GM23338 (cell line): ENCODE results near the gene KISS1R. TPM values are rescaled to one million over a fixed set of nuclear protein-coding genes. Genes with fewer than 3 reads are reported as not detected.

Experiments used
- ATAC-seq: fragments of 200-7000 bp; cut with Tn5 transposase; 3 replicates; pipeline ENCODE4 v1.9.1; 2020
- DNase-seq: peaks from one replicate; pipeline ENCODE4 v3.0.0-alpha.2; 2015; ENCODE audit warnings: low spot score
- H2AFZ ChIP-seq: fragments of 200-600 bp; sonication (generic); 2 replicates; pipeline ENCODE4 v1.8.0; 2016; ENCODE audit warnings: antibody characterized with exemption, mild to moderate bottlenecking, moderate library complexity
- H3F3A ChIP-seq: fragments of 200-600 bp; sonication (generic); replicated peaks from 2 replicates; pipeline ENCODE4 v1.8.0; 2017; ENCODE audit warnings: antibody characterized with exemption, mixed run types, low read depth
- H3K27ac ChIP-seq: fragments of 200-600 bp; sonication (generic); 2 replicates; pipeline ENCODE4 v1.6.1; 2016; ENCODE audit warnings: low read depth
- H3K27me3 ChIP-seq: fragments of 200-600 bp; sonication (generic); 2 replicates; pipeline ENCODE4 v1.8.0; 2016; ENCODE audit warnings: mild to moderate bottlenecking, mixed run types, moderate library complexity; ENCODE audit not compliant: insufficient read depth
- H3K36me3 ChIP-seq: fragments of 200-600 bp; sonication (generic); 2 replicates; pipeline ENCODE4 v1.8.0; 2016; ENCODE audit warnings: mild to moderate bottlenecking; ENCODE audit not compliant: insufficient read depth
- H3K4me1 ChIP-seq: fragments of 200-600 bp; sonication (generic); 2 replicates; pipeline ENCODE4 v1.8.0; 2016; ENCODE audit warnings: mild to moderate bottlenecking, moderate library complexity; ENCODE audit not compliant: insufficient read depth
- H3K4me2 ChIP-seq: fragments of 200-600 bp; sonication (generic); 2 replicates; pipeline ENCODE4 v1.7.1; 2017; ENCODE audit warnings: mixed run types
- H3K4me3 ChIP-seq: fragments of 200-600 bp; sonication (generic); 2 replicates; pipeline ENCODE4 v1.6.1; 2016; ENCODE audit warnings: mixed run types
- H3K79me2 ChIP-seq: fragments of 200-600 bp; sonication (generic); replicated peaks from 2 replicates; pipeline ENCODE4 v1.8.0; 2017; ENCODE audit warnings: mild to moderate bottlenecking; ENCODE audit not compliant: insufficient read depth
- H3K9me2 ChIP-seq: fragments of 200-600 bp; sonication (generic); 2 replicates; pipeline ENCODE4 v1.8.0; 2017; ENCODE audit not compliant: insufficient read depth
- H4K20me1 ChIP-seq: fragments of 200-600 bp; sonication (generic); replicated peaks from 2 replicates; pipeline ENCODE4 v1.8.0; 2017; ENCODE audit warnings: mild to moderate bottlenecking; ENCODE audit not compliant: insufficient read depth
- H3K27ac Mint-ChIP-seq: 2 replicates; pipeline ENCODE4 v1.8.0; 2020; ENCODE audit warnings: inconsistent platforms, mild to moderate bottlenecking, moderate library complexity, mixed read lengths
- H3K27me3 Mint-ChIP-seq: 3 replicates; pipeline ENCODE4 v1.8.0; 2022; ENCODE audit warnings: low read depth, mild to moderate bottlenecking, moderate library complexity, mixed read lengths, inconsistent platforms; ENCODE audit not compliant: insufficient read depth, poor library complexity
- H3K36me3 Mint-ChIP-seq: 3 replicates; pipeline ENCODE4 v1.8.0; 2021; ENCODE audit warnings: low read depth, mild to moderate bottlenecking, inconsistent platforms, moderate library complexity, mixed read lengths
- H3K4me1 Mint-ChIP-seq: 3 replicates; pipeline ENCODE4 v1.8.0; 2020; ENCODE audit warnings: mild to moderate bottlenecking, inconsistent platforms, mixed read lengths
- H3K4me3 Mint-ChIP-seq: 3 replicates; pipeline ENCODE4 v1.8.0; 2021; ENCODE audit warnings: moderate library complexity, mild to moderate bottlenecking, inconsistent platforms, mixed read lengths
- H3K9me3 Mint-ChIP-seq: 3 replicates; pipeline ENCODE4 v1.8.0; 2020; ENCODE audit warnings: moderate library complexity, mild to moderate bottlenecking, inconsistent platforms, mixed read lengths
- CREB1 ChIP-seq: fragments of 250-450 bp; sonication (Bioruptor Pico); IDR thresholded peaks from 2 replicates; pipeline ENCODE4 v1.5.0; 2020; ENCODE audit warnings: low read depth, mild to moderate bottlenecking, moderate library complexity
- CTCF ChIP-seq, 2 experiments: fragments of 200-600 bp in 1 of 2; sonication (generic) in 1 of 2; conservative IDR thresholded peaks; 2 replicates each; pipeline versions ENCODE4 v1.5.1 to v1.6.1; 2016 to 2017; ENCODE audit warnings: antibody characterized with exemption in 2 of 2, low read depth in 2 of 2, mild to moderate bottlenecking in 2 of 2, moderate library complexity in 1 of 2
- ETS1 ChIP-seq: IDR thresholded peaks from 2 replicates; pipeline ENCODE4 v1.6.1; 2016; ENCODE audit warnings: antibody characterized with exemption
- EZH2 ChIP-seq: fragments of 200-600 bp; sonication (generic); IDR thresholded peaks from one replicate; pipeline ENCODE4 v1.8.0; 2017; ENCODE audit warnings: antibody characterized with exemption, mild to moderate bottlenecking, low read depth; ENCODE audit not compliant: unreplicated experiment
- EZH2phosphoT487 ChIP-seq: fragments of 200-600 bp; sonication (generic); IDR thresholded peaks from one replicate; pipeline ENCODE4 v1.8.1; 2018; ENCODE audit warnings: antibody characterized with exemption; ENCODE audit not compliant: unreplicated experiment
- JUNB ChIP-seq: IDR thresholded peaks from one replicate; pipeline ENCODE4 v1.6.1; 2016; ENCODE audit warnings: antibody characterized with exemption; ENCODE audit not compliant: unreplicated experiment
- NANOG ChIP-seq: IDR thresholded peaks from 2 replicates; pipeline ENCODE4 v1.6.1; 2016; ENCODE audit warnings: antibody characterized with exemption, borderline replicate concordance
- POLR2AphosphoS5 ChIP-seq: IDR thresholded peaks from 2 replicates; pipeline ENCODE4 v1.6.1; 2016; ENCODE audit warnings: antibody characterized with exemption, low read depth
- REST ChIP-seq: IDR thresholded peaks from one replicate; pipeline ENCODE4 v1.6.1; 2018; ENCODE audit warnings: antibody characterized with exemption; ENCODE audit not compliant: unreplicated experiment
- STAT1 ChIP-seq: IDR thresholded peaks from one replicate; pipeline ENCODE4 v1.6.1; 2016; ENCODE audit warnings: antibody characterized with exemption; ENCODE audit not compliant: unreplicated experiment
- ZNF114 ChIP-seq: fragments of 250-450 bp; sonication (Bioruptor Pico); IDR thresholded peaks from 2 replicates; pipeline ENCODE4 v1.5.0; 2020; ENCODE audit warnings: mild to moderate bottlenecking, moderate library complexity
- ZNF331 ChIP-seq: fragments of 250-450 bp; sonication (Bioruptor Pico); IDR thresholded peaks from 2 replicates; pipeline ENCODE4 v1.5.0; 2020; ENCODE audit warnings: low read depth, mild to moderate bottlenecking, moderate library complexity
- ZNF462 ChIP-seq: fragments of 250-450 bp; sonication (Bioruptor Pico); IDR thresholded peaks from 2 replicates; pipeline ENCODE4 v1.5.0; 2020; ENCODE audit warnings: mild to moderate bottlenecking, moderate library complexity
- polyA plus RNA-seq: library from polyadenylated mRNA; unstranded; fragments of >200 nt; fragmentation: Nextera tagmentation; extraction: Ambion mirVana; gene quantifications from 2 replicates; pipeline ENCODE4 v1.2.1, GENCODE V29; 2016
- total RNA-seq: library from RNA; depleted of rRNA; stranded (reverse); fragments of >200 nt; shearing (Covaris generic); gene quantifications from 2 replicates; pipeline ENCODE4 v1.2.3, GENCODE V29; 2014

The KISS1R gene
- total and polyA plus RNA-seq, 2 experiments from 2014 or later: 0.78 to 4.0 TPM

GRCh38 chr19:903266-903797, 13.8 kb upstream of the KISS1R start:
- no peaks in the 10 kb centered on the region for H3K36me3 ChIP-seq
- H3K27ac Mint-ChIP-seq: no peak overlapping the region
- no peak overlapping the region for H3K4me3 Mint-ChIP-seq
- H3K4me1 Mint-ChIP-seq: peaks cover 5% of the 10 kb centered on the region
- H4K20me1 ChIP-seq: peaks cover 24% of the 10 kb centered on the region
- DNase-seq (no peak), ATAC-seq (no peak)
- peaks cover 3% of the 10 kb centered on the region; the same call in 1 of the 2 replicates for H3K4me1 ChIP-seq
- H3K27me3 Mint-ChIP-seq: peaks cover 7% of the 10 kb centered on the region
- H3K79me2 ChIP-seq: peaks cover 32% of the 10 kb centered on the region
- no peak overlapping the region for H3K4me3 ChIP-seq
- no peak overlapping the region for H3K27ac ChIP-seq
- H3F3A ChIP-seq: peaks cover 5% of the 10 kb centered on the region; the same call in 1 of the 2 replicates
- H2AFZ ChIP-seq: no peak overlapping the region
- no peaks in the 10 kb centered on the region for H3K9me3 Mint-ChIP-seq
- H3K27me3 ChIP-seq: no peaks in the 10 kb centered on the region
- no peak overlapping the region for H3K4me2 ChIP-seq
- peaks cover 11% of the 10 kb centered on the region; the same call in 1 of the 3 replicates for H3K36me3 Mint-ChIP-seq
- H3K9me2 ChIP-seq: no peaks in the 10 kb centered on the region
- TF ChIP-seq ETS1: no peak
- TF ChIP-seq JUNB: no peak
- no peak for TF ChIP-seq POLR2AphosphoS5
- TF ChIP-seq EZH2phosphoT487: no peak
- no peak for TF ChIP-seq ZNF462 (CRISPR knock-in tag)
- TF ChIP-seq ZNF331: no peak
- no peak for TF ChIP-seq EZH2
- no peak for TF ChIP-seq STAT1
- TF ChIP-seq NANOG: no peak
- TF ChIP-seq CTCF (conservative IDR thresholded peaks at IDR 0.05; ENCODE audit: low read depth in 2 of 2): no peak
- TF ChIP-seq REST: no peak
- no peak for TF ChIP-seq CREB1 (CRISPR knock-in tag)
- TF ChIP-seq ZNF114 (CRISPR knock-in tag): no peak
